CD4-positive, alpha-beta T cell treated with Interleukin-17A for 1 hour (primary cell): ENCODE data around the gene LYPD3.

Source experiments
- DNase-seq: peaks from one replicate; pipeline ENCODE4 v3.0.0-alpha.2; 2020

LYPD3 gene

GRCh38 chr19:43429395-43429794 lies 36.0 kb downstream of the LYPD3 start:
- DNase-seq = no peak

- DNase-seq = no peak
These were observed 39.6 kb downstream of the LYPD3 start for GRCh38 chr19:43425567-43426392.

GRCh38 chr19:43423779-43424178 lies 41.6 kb downstream of the LYPD3 start:
- DNase-seq = no peak

- no peak for DNase-seq
These were observed 42.7 kb downstream of the LYPD3 start for GRCh38 chr19:43422689-43423066.

GRCh38 chr19:43422000-43422688 lies 43.3 kb downstream of the LYPD3 start:
- DNase-seq = no peak

GRCh38 chr19:43420954-43421353 lies 44.5 kb downstream of the LYPD3 start:
- no peak for DNase-seq

GRCh38 chr19:43416951-43417623 lies 48.3 kb downstream of the LYPD3 start:
- DNase-seq = no peak

GRCh38 chr19:43414554-43414953 lies 50.9 kb downstream of the LYPD3 start, which contains the start of gene TEX101:
TEX101 (plus strand) TSS chr19:43414890; CDS start chr19:43415920, 1,030 bp downstream.
- no peak for DNase-seq

- DNase-seq = no peak
These were observed 53.0 kb downstream of the LYPD3 start for GRCh38 chr19:43412441-43412840.
